Fibroblast of skin of back (primary cell): ENCODE data around the gene TBATA. TPM values are rescaled to one million over a fixed set of nuclear protein-coding genes. Genes with fewer than 3 reads are reported as not detected.

Experiments
- DNase-seq: peaks from one replicate; pipeline ENCODE4 v3.0.0-alpha.2; 2013
- polyA plus RNA-seq, 2 experiments: library from polyadenylated mRNA; unstranded; fragments of 120-200 nt; gene quantifications; one replicate each; pipeline ENCODE4 v1.2.1, GENCODE V29; 2013; ENCODE audit not compliant: insufficient read length in 2 of 2

The TBATA gene
- not detected for polyA plus RNA-seq (2013, experiment 1 of 2; ENCODE audit: insufficient read length)
- polyA plus RNA-seq (2013, experiment 2 of 2; ENCODE audit: insufficient read length), result not detected

- no peak for DNase-seq
Measured at GRCh38 chr10:70785190-70785589, at the start of gene TBATA. TSS of gene TBATA (minus strand) at chr10:70785377. CDS start at chr10:70783379, 1,998 bp downstream.

DNA sequence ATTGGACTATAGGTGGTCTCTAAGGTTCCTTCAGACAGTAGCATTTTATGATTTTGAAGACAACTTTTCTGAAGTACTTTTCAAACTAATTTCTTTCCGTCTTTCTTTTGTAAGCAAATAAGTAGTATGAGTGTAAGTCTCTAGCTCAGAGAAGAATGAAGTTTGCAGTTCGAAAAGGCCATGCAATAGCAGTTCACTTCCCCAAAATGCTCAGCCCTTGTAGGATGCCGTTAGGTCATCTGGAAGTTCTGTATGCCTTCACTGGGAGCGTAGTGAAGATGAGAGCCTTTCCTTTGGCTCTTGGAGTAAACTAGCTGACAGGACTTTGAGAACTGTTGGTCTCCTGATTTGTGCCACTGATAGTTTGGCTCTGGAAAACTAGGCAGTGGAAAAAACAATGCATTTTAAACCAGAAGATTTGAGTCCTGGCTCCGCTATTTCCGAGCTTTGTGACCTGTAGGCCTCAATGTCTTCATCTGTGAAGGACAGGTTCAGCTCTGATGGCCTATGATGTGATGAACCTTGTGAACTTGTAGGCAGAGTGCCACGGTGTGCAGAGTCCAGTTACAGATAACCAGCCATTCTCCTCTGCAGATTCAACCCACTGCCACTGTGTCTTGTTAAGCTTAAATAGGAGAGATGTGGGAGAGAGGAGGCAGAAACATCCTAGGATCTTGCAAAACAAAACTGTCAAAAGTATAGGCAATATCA, 49.4 kb upstream of the TBATA start:
- no peak for DNase-seq

DNA sequence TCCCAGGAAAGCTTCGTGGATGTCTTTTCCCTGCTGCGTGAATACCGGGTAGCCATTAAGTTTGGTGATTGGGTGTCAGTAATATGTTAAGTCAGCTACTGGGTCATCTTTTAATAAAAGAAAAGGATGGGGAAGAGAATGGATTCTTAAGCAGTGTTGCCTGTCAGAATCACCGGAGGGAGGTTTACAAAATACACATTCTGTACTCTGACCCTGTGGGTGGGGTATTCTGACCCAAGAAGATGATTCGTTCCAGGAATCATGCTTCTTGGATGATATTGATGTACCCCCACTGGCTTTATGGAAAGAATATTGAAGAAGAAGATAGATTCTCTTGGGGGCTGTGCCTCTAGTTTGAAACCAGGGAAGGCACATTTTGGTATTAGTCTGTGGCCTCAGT, 48.8 kb upstream of the TBATA start:
- no peak for DNase-seq

- DNase-seq, result no peak
Measured at GRCh38 chr10:70833601-70834000, 48.4 kb upstream of the TBATA start.

DNA sequence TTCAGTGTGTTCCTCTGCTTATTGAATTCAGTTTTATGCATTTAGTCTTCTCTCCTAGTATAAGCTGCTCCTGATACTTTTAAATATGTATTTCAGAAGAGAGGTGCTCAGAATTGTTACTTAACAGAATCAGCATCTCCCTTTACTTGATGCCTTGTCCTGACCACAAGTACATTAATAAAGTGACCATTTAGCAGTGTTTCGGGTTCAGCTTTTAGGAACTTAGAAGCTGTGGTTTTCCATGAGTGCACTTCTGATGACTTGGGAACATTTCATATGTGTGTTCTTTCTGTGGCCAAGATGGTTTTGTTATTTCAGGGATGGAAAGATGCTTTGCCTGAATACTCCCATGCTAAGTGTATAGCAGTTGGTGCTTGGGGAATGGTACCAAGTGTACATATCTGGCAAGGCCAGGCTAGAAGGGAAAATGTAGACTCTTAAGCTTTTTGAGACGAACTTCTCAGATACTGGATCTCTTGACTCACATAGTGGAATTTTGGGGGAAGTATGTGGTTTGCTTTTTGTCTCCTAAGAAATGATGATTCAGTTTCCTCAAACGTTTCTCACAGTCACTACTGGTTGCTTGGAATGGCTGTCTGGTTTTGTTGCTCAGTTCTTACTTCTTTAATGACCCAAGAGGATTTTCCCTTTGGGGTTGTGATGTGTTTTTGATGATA, 47.8 kb upstream of the TBATA start:
- peak; percentile 97 for DNase-seq

GRCh38 chr10:70832221-70832620, 47.0 kb upstream of the TBATA start:
- DNase-seq, result peak; percentile 66

GRCh38 chr10:70830164-70830563, 45.0 kb upstream of the TBATA start:
- DNase-seq, result no peak

DNA sequence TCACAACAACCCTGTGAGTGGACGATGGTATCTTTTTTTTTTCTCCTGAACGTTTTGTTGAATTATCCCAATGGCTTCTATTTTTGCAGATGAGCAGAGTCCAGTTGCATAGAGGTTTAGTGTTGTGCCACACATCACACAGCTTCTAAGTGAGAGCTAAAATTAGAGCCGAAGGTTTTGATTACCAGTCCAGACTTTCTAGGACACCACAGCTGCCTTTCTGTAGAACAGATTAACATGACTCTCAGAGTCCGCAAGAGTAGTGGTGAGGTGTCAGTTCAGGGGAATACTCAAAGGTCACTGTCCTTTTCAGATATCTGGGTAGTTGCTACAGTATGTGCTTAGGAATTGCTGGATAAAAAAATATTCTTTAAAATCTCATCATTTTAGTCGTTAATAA, 44.4 kb upstream of the TBATA start:
- no peak for DNase-seq

DNA sequence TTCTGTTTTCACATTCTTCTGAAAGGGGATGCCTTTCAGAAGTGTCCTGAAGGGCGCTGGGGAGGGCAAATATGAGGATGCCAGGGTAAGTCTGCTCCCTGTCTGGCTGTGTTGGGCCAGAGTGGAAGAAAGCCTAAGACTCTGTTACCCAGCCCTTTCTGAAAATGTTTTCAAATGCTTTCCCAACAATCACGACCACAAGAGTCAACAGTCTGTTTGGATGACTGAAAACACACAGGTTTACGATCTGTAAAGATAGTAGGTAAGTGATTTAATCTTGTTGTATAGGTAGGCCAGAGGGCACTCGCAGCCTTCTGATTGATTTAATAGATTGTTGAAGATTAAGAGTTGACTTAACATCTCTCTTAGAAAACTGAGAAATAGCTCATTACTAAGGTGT, 43.7 kb upstream of the TBATA start:
- DNase-seq, result no peak

DNA sequence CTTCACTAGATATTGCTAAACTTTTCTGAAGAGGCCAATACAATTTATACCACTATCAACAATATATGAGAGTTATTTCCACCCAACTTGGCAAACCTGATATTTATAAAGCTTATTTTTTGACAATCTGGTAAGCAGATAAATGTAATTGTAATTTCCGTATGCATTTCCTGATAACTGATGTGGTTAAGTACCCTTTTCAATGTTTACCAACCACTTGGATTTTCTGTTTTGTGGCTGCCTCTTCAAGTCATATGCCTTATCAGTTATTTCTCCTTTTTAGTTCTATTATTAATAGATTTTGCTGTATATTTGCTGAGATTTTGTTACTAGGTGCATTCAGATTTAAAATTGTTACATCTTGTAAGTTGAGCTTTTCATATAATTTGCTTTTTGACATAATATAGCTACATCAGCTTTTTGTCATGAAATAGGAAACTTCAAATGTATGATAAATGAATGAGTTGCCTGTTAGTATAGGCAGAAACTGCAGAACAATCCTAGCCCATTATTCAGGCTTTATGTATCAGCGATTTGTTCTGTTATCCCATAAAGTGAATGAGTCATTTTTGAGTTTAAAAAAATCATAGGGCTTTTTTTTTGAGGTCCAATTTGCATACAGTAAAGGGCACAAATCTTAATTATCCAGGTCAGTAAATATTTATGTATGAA, 42.0 kb upstream of the TBATA start:
- DNase-seq, result no peak

- DNase-seq, result no peak
Measured at GRCh38 chr10:70822076-70822820, 37.1 kb upstream of the TBATA start.

- no peak for DNase-seq
Measured at GRCh38 chr10:70820976-70821750, 36.0 kb upstream of the TBATA start.

DNA sequence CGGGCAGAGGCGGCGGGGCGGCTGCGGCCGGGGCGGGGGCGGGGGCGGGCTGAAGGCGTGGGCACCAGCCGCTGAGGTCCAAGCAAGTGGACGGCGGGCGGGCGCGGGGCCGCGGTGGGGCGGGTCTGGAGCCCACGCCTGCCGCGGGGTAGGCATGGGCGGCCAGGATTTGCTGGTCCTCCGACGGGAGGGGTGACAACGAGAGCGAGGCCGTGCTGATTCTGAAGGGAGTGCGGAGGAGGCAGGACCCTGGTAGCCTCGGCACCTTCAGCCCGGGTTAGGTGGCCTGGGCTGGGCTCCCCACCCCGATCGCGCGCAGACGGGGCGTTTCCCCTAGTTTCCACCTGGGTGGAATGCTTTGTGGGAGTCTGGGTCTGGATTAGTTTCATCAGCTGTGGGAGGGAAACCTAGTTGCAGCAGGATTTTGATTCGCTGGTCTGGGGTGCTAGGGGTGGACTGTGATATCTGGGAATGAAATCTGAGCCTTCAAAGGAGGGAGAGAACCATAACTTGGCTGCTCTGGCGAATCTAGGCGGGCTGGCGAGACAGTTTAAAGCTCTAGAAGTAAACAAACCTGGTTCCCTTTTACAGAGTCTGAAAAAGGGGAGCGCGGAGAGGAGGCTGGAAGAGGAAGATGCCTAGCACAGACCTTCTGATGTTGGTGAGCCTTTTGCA, 31.2 kb upstream of the TBATA start:
- peak; percentile 91 for DNase-seq

GRCh38 chr10:70815504-70816219, 30.5 kb upstream of the TBATA start, which contains the start of gene SGPL1:
TSS of gene SGPL1 (plus strand) at chr10:70815948. CDS start at chr10:70816854, 906 bp downstream.
- DNase-seq, result peak; percentile 85

- no peak for DNase-seq
Measured at GRCh38 chr10:70814126-70814525, 28.9 kb upstream of the TBATA start.

DNA sequence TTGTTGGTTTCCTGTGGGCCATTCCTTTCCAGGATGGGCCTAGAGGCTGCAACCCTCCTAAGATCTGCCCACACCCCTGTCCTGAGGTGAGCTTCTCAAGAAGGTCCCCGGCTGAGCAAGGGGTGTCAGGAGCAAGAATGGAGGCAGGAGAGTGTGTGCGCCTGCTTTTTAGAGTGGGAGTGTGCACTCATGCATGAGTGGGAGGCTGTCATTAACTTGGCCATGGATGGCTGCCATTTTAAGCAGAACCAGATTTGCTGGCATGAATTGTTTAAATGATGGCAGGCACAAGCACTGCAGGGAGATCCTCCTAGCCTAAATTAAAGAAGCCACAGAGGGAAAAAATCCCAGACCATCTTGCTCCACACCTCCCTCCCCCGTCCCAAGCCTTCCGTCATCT, 27.6 kb upstream of the TBATA start:
- no peak for DNase-seq

DNA sequence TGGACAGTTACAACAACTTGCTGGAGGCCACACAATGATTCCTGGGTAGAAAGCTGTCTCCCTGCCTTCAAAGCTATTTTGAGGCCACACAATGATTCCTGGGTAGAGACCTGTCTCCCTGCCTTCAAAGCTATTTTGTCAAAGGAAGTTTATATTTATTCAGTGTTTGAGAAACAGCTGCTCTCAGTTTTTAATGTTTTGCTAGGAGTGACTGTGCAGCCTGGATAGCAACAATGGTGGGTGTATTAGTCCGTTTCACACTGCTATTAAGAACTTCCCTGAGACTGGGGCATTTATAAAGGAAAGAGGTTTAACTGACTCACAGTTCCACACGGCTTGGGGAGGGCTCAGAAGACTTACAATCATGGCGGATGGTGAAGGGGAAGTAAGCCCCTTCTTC, 26.7 kb upstream of the TBATA start:
- no peak for DNase-seq

- no peak for DNase-seq
Measured at GRCh38 chr10:70810967-70811366, 25.8 kb upstream of the TBATA start.

DNA sequence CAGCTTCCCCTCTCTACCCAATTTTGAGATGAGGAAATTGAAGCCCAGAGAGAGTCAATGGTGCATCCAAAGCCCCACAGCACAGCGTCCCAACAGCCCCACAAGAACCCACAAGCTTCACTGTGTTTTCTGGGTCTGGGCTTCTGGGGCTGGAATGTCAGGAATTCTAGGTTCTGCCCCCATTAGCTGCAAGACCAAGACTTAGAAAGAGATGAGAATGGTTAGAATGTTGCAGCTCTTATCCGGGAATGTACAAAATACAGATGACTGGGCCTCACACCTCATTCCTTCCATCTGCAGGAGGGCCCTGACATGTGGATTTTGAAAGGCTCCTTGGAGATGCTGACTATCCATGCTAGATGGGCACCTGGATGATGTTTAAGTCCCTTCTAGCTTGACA, 24.5 kb upstream of the TBATA start:
- DNase-seq, result peak; percentile 60

DNA sequence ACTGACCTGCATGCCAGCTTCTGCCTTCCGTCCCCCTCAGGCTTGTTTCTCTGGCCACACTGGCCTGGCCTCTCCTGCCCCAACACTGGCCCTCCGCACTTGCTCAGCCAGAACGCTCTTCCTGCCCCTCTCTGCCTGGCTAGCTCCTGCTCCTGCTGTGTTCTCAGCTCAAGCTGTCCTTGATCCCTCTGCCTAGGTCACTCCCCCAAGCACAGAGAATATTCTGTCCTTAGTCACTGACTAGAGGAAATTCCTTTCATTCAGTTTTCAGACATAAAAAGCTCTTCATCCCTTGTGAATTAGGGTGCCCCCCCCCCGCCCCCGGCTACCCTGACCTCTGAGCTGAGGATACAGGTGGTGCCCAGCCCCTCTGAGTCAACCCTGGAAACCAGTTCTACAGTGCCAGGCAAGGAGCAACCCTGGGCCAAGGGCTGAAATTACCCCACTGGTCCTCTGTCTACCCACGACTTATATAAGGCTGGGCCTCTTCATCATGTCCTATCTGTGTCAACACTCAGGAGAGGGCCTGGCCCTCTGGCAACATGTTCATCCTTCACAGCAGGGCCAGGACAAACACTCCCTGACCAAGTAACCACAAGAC, 23.9 kb upstream of the TBATA start:
- DNase-seq, result peak; percentile 59
